ENCODE measurements around the gene KCNJ11.

The KCNJ11 gene

DNA sequence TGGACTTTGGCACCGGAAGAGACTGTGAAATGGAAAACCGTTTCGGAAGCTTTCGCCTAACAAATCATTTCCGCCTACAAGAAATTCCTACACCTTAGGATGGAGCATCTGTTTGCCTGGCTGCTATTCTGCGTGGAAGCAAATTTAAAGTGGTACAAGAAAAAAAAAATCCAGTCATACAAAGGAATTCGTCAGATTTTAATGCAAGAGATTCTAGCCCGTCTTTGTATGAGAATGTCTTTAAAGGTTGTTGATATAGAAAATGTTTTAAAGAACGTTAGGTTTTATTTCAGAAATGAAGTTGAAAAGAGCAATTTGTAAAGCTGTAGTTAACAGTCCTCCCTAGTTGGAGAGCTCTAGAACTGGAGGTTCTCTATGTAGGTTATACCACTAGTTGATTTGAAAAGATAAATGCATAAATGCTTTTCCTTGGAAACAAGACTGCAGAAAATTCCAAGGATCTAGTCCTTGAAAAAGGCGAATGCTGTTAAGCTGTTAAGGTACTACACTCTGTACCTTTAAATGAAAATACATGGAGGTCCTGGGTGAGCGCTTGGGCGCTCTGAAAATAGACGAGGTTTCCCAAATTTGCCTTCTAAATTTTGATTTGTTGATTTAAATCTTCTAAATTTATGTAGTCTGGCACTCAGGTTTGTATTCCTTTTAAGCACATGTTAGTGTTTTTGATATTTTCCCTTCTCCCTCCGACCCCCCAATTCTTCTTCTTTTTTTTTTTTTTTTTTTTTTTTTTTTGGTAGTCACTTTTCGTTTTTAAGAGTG lies 34.4 kb downstream of the KCNJ11 start:
- peak; percentile 13 for DNase-seq (ENCODE audit: low read depth)

DNA sequence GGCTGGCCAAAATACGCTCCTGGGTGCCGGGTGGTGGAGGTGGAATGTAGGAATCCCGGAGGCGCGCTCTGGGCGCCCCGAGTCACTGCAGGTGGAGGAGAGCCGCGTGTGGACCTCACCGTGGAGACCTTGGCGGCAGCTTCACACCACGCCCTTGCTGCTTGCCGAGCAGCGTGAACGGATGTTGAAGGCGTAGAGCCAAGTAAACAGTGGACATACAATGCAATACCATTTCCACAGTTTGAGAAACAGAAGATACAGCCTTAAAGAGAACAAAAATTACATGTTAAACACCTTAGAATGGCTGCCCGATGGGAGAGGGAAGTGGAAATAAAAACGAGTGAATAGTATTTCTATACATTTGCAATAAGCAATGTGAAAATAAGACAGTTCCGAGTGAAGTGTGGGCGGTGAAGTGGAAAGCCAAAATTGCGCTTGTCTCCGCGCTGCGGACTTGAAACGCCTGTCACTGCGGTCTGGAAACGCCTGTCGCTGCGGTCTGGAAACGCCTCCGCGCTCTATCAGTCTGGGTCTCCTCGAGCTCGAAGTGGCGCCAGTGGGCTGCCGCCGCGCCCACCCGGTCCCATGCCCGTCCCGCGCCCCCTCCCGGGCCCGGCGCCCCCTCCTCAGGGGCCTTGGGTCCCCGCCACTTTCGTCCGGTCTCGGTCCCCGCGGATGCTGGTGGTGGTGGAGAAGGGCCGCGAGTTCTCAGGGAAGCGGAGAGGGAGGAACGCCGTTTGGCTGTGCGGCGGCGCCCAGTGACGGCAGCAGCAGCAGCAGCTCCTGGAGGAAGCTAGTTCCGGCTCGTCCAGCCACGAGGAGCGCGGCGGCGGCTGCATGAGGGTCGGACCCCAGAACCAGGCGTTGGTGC lies 35.3 kb downstream of the KCNJ11 start:
- peak; percentile 82 for DNase-seq (ENCODE audit: low read depth)

- DNase-seq (ENCODE audit: low read depth), result peak; percentile 63
These were observed 36.8 kb downstream of the KCNJ11 start, which contains the start of gene NCR3LG1 for GRCh38 chr11:17351510-17352176. NCR3LG1 (plus strand) TSS chr11:17351800; CDS start chr11:17351970, 170 bp downstream.

DNA sequence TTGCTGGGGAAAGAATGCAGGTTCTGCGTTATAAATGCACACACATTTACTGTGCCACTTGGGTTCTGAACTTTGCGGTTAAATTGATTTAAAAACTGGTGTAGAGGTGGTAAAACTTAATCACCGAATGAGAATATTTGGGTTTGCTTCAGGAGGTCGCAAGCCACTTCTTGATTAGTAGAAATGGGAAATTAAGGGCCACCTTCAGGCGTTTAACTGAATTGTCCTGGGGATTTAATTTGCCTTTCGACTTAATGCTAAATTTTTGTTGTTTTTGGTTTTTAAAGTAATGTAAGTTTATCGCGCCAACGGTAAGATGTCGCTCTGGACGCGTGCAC lies 37.3 kb downstream of the KCNJ11 start:
- DNase-seq (ENCODE audit: low read depth), result no peak

- DNase-seq (ENCODE audit: low read depth), result no peak
These were observed 37.8 kb downstream of the KCNJ11 start for GRCh38 chr11:17350455-17351171.

GRCh38 chr11:17347676-17348075 lies 40.8 kb downstream of the KCNJ11 start:
- no peak for DNase-seq (ENCODE audit: low read depth)

DNA sequence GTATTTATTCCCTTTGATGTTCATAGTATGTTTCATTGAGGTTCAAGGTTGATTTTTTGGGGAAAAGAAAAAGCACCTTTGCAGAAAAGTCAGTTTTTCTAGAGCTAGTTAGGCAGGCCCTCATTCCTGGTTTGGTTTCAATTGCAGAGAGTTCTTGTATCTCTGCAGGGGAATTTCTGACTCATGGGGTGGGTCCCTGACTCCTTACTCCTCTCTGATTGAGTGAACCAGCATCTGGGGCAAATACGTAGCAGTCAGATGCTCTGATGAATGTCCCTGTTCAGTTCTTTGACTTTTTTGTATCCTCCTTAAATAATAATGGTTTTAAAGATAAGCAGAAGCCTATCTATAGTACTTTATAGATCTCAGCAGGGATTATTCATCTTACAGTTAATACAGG lies 44.6 kb downstream of the KCNJ11 start:
- peak; percentile 83 for DNase-seq (ENCODE audit: low read depth)

- no peak for DNase-seq (ENCODE audit: low read depth)
These were observed 45.2 kb downstream of the KCNJ11 start for GRCh38 chr11:17343257-17343656.

Data from EH (cell line).